Caco-2 (cell line): ENCODE data around the gene MYH9. TPM values are rescaled to one million over a fixed set of nuclear protein-coding genes. Genes with fewer than 3 reads are reported as not detected.

Source experiments
- BruUV-seq: library from RNA; stranded (reverse); fragments of 400-500 nt; replicated peaks from 2 replicates; lab custom pipeline; 2021; lab: Mats Ljungman, UMichigan
- CTCF ChIA-PET: fragments of 300-600 bp; sonication (Branson Sonifier 250); formaldehyde crosslinking; loops from one replicate; lab custom pipeline; 2022; ENCODE audit warnings: antibody characterized with exemption; lab: Charles Lee
- POLR2A ChIA-PET: fragments of 300-600 bp; sonication (Branson Sonifier 250); formaldehyde crosslinking; loops from one replicate; lab custom pipeline; 2022; ENCODE audit warnings: antibody characterized with exemption; lab: Charles Lee
- DNase-seq, 2 experiments: peaks; one replicate each; pipeline versions ENCODE4 v3.0.0 to v3.0.0-alpha.2; 2020 to 2022
- H3K27me3 ChIP-seq: replicated peaks from 2 replicates; pipeline ENCODE4 v1.6.0; 2011; ENCODE audit warnings: low read length; ENCODE audit not compliant: control insufficient read depth, insufficient read depth
- H3K36me3 ChIP-seq: 2 replicates; pipeline ENCODE4 v1.5.1; 2011; ENCODE audit warnings: low read length; ENCODE audit not compliant: control insufficient read depth, insufficient read depth
- H3K4me1 ChIP-seq: fragments of 250-450 bp; sonication (Bioruptor Pico); 2 replicates; pipeline ENCODE4 v1.5.1; 2020; ENCODE audit warnings: mild to moderate bottlenecking
- H3K4me3 ChIP-seq: 2 replicates; pipeline ENCODE4 v1.5.1; 2011; ENCODE audit warnings: low read depth, mild to moderate bottlenecking, control low read depth, low read length
- H3K9me3 ChIP-seq: fragments of 250-450 bp; sonication (Bioruptor Pico); 2 replicates; pipeline ENCODE4 v1.5.1; 2020; ENCODE audit warnings: mild to moderate bottlenecking, moderate library complexity
- H3K27ac Mint-ChIP-seq: one replicate; pipeline ENCODE4 v1.8.0; 2022; ENCODE audit warnings: mixed read lengths; ENCODE audit not compliant: unreplicated experiment
- H3K27me3 Mint-ChIP-seq: one replicate; pipeline ENCODE4 v1.8.0; 2022; ENCODE audit warnings: mixed read lengths; ENCODE audit not compliant: insufficient read depth, unreplicated experiment
- H3K36me3 Mint-ChIP-seq: one replicate; pipeline ENCODE4 v1.8.0; 2022; ENCODE audit warnings: mild to moderate bottlenecking, mixed read lengths; ENCODE audit not compliant: insufficient read depth, unreplicated experiment
- H3K4me1 Mint-ChIP-seq: one replicate; pipeline ENCODE4 v1.8.0; 2022; ENCODE audit warnings: low read depth, mixed read lengths; ENCODE audit not compliant: unreplicated experiment
- H3K4me3 Mint-ChIP-seq: one replicate; pipeline ENCODE4 v1.8.0; 2022; ENCODE audit warnings: mild to moderate bottlenecking, moderate library complexity, mixed read lengths; ENCODE audit not compliant: unreplicated experiment
- H3K9me3 Mint-ChIP-seq: one replicate; pipeline ENCODE4 v1.8.0; 2022; ENCODE audit warnings: mixed read lengths; ENCODE audit not compliant: unreplicated experiment
- intact Hi-C: fragments of 100-400 bp; cut with micrococcal nuclease; formaldehyde crosslinking; loops from one replicate; pipeline ENCODE4 v1.10.0; 2022; ENCODE audit not compliant: unreplicated experiment
- total RNA-seq: library from RNA; stranded (reverse); gene quantifications from 2 replicates; pipeline ENCODE4 v1.2.3, GENCODE V29; 2022
- TF ChIP-seq, protein P1 (sequence below), 2 experiments: fragments of 200-600 bp in 1 of 2; IDR thresholded peaks; 1 replicate in 1 of 2; 2 replicates in 1 of 2; pipeline versions ENCODE4 v1.5.1 to v1.8.0; 2011 to 2022; ENCODE audit warnings: antibody characterized with exemption in 1 of 2, control low read depth in 1 of 2, inconsistent platforms in 1 of 2, low read depth in 1 of 2, low read length in 1 of 2, mild to moderate bottlenecking in 1 of 2, moderate library complexity in 1 of 2; ENCODE audit not compliant: insufficient read depth in 1 of 2, severe bottlenecking in 1 of 2, unreplicated experiment in 1 of 2

Gene MYH9
- total RNA-seq, 1 experiment from 2014 or later: 513 TPM

DNA sequence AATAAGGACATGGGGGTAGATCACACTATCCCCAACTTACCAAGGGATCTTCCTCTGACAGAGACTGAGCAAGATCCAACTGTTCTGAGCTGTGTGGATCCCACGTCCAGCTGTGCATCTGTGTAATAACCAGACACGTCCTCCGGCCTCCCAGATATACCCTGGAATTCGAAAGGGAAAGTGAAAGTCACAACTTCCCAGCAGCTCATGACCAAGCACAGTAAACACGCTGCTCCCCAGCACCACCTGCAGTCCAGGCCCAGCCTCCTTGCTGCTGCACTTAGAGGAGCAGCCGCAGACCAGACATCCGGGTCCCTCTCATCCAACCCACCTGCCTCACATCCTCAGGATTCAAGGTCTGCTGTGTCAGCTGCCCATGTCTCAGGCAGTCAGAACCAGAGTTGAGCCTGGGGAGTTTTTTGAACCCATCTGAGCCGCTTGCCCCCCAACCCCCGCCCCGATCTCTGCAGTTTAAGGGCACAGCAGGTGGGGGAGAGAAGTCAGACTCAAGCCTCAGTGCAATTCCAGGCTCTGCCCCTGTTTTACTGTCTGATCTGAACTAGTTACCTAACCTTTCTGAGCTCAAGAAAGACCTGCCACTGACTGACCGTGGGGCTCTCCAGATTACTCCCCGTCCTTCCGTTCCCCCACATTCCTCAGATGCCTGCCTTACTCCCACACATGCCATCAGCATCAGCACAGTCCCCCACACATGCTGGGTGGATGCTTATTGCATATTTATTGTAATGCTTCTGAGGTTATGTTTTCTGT is 148.2 kb downstream of the MYH9 start, which contains the start of gene APOL2:
Gene APOL2 (minus strand): TSS at position 127 of the 771 bp plus-strand sequence. CDS start 6,365 bp downstream, outside the sequence.
- no peaks in the 10 kb centered on the region for H3K36me3 ChIP-seq
- no TSS peak for BruUV-seq
- peaks cover 3% of the 10 kb centered on the region; the same call in 1 of the 2 replicates for H3K9me3 ChIP-seq
- no peaks in the 10 kb centered on the region for H3K36me3 Mint-ChIP-seq
- H3K4me1 ChIP-seq: no peaks in the 10 kb centered on the region
- no peaks in the 10 kb centered on the region for H3K27me3 Mint-ChIP-seq
- DNase-seq: peak; percentile 87 to 92
- TF ChIP-seq, protein P1, sequence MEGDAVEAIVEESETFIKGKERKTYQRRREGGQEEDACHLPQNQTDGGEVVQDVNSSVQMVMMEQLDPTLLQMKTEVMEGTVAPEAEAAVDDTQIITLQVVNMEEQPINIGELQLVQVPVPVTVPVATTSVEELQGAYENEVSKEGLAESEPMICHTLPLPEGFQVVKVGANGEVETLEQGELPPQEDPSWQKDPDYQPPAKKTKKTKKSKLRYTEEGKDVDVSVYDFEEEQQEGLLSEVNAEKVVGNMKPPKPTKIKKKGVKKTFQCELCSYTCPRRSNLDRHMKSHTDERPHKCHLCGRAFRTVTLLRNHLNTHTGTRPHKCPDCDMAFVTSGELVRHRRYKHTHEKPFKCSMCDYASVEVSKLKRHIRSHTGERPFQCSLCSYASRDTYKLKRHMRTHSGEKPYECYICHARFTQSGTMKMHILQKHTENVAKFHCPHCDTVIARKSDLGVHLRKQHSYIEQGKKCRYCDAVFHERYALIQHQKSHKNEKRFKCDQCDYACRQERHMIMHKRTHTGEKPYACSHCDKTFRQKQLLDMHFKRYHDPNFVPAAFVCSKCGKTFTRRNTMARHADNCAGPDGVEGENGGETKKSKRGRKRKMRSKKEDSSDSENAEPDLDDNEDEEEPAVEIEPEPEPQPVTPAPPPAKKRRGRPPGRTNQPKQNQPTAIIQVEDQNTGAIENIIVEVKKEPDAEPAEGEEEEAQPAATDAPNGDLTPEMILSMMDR (IDR thresholded peaks at IDR 0.05; ENCODE audit: insufficient read depth in 1 of 2, low read depth in 1 of 2, low read length in 1 of 2, severe bottlenecking in 1 of 2, unreplicated experiment in 1 of 2): peak; percentile 46 to 71
- intact Hi-C loops: no loop called here
- ChIA-PET POLR2A (no interaction called here), CTCF (interaction anchor here (0.6 to 1.8 kb wide), 17 partner anchors 11 to 290 kb away, joined by 3 to 13 read pairs (median 3); partner anchors contain the start of gene EIF3D)
- H3K4me3 Mint-ChIP-seq: peak within 1 kb of the TSS; percentile 89
- H3K4me1 Mint-ChIP-seq: peaks cover 14% of the 10 kb centered on the region
- H3K27ac Mint-ChIP-seq: peak within 1 kb of the TSS; percentile 86
- peak within 1 kb of the TSS; percentile 39 for H3K4me3 ChIP-seq
- no peaks in the 10 kb centered on the region for H3K27me3 ChIP-seq
- H3K9me3 Mint-ChIP-seq: no peaks in the 10 kb centered on the region

GRCh38 chr22:36239150-36239400 is 148.7 kb downstream of the MYH9 start:
- Mint-ChIP-seq H3K27me3 (no peaks in the 10 kb centered on the region), H3K4me3 (peak overlapping the region; percentile 89), H3K36me3 (no peaks in the 10 kb centered on the region), H3K27ac (peak overlapping the region; percentile 86), H3K9me3 (no peaks in the 10 kb centered on the region), H3K4me1 (peaks cover 14% of the 10 kb centered on the region)
- no peak for DNase-seq
- no peaks in the 10 kb centered on the region for H3K36me3 ChIP-seq
- H3K9me3 ChIP-seq: peaks cover 3% of the 10 kb centered on the region; the same call in 1 of the 2 replicates
- intact Hi-C loops: no loop called here
- BruUV-seq: TSS peak; percentile 45
- ChIA-PET CTCF (interaction anchor here (0.6 to 1.8 kb wide), 15 partner anchors 12 to 290 kb away, joined by 3 to 13 read pairs (median 3); partner anchors contain the start of gene EIF3D), POLR2A (no interaction called here)
- H3K4me1 ChIP-seq: no peaks in the 10 kb centered on the region
- peak overlapping the region; percentile 39 for H3K4me3 ChIP-seq
- TF ChIP-seq, protein P1 (IDR thresholded peaks at IDR 0.05; ENCODE audit: insufficient read depth in 1 of 2, low read depth in 1 of 2, low read length in 1 of 2, severe bottlenecking in 1 of 2, unreplicated experiment in 1 of 2): no peak
- no peaks in the 10 kb centered on the region for H3K27me3 ChIP-seq

DNA sequence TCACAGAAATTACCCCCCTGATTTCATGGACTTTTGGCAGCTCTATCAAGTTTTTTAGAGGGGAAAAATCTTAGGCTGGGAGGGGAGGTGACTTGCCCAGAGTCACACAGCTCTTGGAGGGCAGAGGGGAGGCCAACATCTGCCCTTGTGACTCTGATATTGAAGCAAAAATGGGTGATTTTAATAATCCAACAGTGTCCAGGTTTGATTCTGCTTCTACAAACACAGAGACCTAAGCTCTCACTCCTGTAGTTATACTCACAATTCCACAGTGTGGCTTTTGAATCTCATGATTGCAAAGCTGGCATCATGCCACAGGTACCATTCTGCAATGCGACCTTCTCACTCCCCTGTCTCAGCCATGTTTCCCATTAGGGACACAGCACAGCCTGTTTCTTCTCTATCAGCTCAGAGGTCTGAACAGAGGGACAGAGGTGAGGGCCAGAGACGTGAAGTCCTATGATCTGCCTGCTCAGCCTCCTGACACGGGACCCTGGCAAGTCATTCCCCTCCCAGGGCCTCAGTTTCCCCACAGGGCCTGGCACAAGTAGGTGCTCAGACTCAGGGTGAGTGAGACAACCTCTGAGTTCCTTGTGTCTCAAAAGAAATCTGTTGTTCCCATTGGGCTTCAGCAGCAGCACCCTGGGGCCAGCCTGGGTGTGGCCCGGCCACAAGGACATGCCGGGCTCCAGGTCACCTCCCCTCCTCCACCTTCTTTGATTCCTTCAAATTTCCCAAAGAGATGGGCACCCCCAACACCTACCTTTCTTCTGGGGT is 149.2 kb downstream of the MYH9 start:
- no peaks in the 10 kb centered on the region for H3K27me3 Mint-ChIP-seq
- H3K36me3 Mint-ChIP-seq: no peaks in the 10 kb centered on the region
- ChIA-PET POLR2A (no interaction called here), CTCF (interaction anchor here (0.6 to 1.8 kb wide), 16 partner anchors 12 to 1507 kb away, joined by 3 to 13 read pairs (median 3); partner anchors contain the start of gene EIF3D)
- peaks cover 14% of the 10 kb centered on the region for H3K4me1 Mint-ChIP-seq
- peak overlapping the region; percentile 39 for H3K4me3 ChIP-seq
- peak overlapping the region; percentile 86 for H3K27ac Mint-ChIP-seq
- no peaks in the 10 kb centered on the region for H3K4me1 ChIP-seq
- no peaks in the 10 kb centered on the region for H3K36me3 ChIP-seq
- TF ChIP-seq, protein P1 (IDR thresholded peaks at IDR 0.05; ENCODE audit: insufficient read depth in 1 of 2, low read depth in 1 of 2, low read length in 1 of 2, severe bottlenecking in 1 of 2, unreplicated experiment in 1 of 2): no peak
- H3K9me3 ChIP-seq: peaks cover 3% of the 10 kb centered on the region; the same call in 1 of the 2 replicates
- peak overlapping the region; percentile 89 for H3K4me3 Mint-ChIP-seq
- no peaks in the 10 kb centered on the region for H3K27me3 ChIP-seq
- DNase-seq: no peak
- no TSS peak for BruUV-seq
- H3K9me3 Mint-ChIP-seq: no peaks in the 10 kb centered on the region
- intact Hi-C loops: no loop called here
